NCI-H2081 treated with DMSO at 0.1 percent for 48 hours (cell line): ENCODE measurements around the gene PPP4R3A.
A peak's percentile ranks its signal among the peaks of the same experiment; 100 is the strongest.
"Not testable (repeated sequence)": the region's sequence is repeated elsewhere in the genome, so short reads cannot be mapped to it uniquely, and the experiment has no call there.

ENCODE experiments used
- DNase-seq: peaks from one replicate; lab custom pipeline; 2025; lab: John Stamatoyannopoulos, UW

PPP4R3A gene

DNA sequence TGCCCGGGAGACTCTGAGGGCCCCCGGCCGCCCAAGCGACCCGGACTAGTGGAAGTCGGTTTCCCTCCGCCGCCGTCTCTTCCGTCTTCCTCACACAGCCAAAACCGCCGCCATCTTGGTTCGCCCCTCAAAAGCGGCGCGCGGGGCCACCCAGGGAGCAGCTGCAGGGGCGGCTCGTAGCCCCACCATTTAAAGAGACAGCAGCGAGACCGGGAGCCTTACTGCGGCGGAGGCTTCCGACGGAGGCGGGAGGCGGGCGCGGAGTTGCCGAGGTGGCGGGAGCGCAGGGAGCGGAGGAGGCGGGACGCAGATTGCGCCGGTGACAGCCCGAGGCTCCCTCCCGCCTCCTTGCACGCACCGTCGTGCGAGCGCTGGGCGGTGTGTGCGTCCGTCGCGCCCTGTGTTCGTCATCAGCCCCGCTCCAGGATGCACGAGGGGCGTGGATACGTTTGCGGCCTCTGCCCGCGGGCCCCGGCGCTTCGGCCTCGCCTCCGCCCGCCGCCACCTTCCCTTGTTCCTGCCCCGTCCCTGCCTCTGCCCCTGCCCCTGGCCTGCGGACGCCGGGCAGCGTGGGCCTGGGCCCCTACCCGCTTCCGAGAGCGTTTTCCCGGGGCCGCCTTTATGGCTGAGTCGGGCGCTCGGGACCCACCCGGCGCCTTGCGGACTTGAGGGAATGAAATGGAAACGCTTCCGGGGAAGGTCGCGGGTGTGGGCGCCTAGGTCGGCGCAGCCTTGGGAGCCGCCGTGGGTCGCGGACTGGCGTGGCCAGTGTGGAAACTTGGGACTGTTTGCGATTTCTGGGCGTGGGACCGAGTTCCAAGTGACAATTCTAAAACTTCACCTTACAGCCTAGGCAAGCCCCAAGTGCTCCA lies at the start of gene PPP4R3A:
TSS of gene PPP4R3A (minus strand) at position 140 of the 872 bp plus-strand sequence. CDS start 663 bp downstream, outside the sequence.
- peak; percentile 88 for DNase-seq

DNA sequence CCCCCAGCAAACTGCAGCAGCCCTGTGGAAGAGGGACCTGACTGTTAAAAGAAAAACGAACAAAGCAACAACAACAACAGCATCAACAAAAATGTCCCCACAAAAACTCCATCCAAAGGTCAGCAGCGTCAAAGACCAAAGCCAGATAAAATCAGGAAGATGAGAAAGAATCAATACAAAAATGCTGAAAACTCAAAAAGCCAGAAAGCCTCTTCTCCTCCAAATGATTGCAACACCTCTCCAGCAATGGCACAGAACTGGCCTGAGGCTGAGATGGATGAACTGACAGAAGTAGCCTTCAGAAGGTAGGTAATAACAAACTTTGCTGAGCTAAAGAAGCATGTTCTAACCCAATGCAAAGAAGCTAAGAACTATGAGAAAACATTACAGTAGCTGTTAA lies 45.4 kb upstream of the PPP4R3A start:
- DNase-seq = no peak

DNA sequence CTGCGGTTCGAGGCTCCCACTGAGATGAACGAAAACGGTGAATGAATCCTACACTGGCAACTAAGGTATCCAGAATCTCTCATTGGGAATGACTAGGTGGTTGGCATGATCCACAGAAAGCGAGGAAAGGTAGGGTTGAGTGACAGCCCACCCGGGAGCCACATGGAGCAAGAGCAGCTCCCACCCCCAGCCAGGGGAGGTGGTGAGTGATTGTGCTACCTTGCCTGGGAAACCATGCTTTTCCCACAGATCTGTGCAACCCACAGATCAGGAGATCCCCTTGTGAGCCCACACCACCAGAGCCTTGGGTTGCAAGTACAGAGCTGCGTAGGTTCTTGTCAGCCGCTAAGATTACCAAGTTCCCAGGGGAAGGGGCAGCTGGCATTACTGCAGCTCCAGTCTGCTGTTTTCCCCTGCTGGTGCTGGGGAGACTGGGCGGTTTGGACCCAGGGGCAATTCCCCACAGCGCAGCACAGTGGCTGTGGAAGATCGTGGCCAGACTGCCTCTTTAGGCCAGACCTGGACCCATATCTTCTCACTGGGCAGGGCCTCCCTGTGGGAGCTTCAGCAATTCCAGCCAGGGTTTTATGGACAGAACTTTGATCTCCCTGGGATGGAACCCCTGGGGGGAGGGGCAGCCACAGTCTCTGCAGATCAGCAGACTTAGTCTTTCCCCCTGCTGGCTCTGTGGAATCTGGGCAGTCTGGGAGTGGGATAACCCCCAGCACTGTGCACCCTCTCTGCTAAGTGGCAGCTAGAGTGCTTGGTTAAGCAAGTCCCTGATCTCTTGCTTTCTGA lies 44.6 kb upstream of the PPP4R3A start:
- DNase-seq = no peak

DNA sequence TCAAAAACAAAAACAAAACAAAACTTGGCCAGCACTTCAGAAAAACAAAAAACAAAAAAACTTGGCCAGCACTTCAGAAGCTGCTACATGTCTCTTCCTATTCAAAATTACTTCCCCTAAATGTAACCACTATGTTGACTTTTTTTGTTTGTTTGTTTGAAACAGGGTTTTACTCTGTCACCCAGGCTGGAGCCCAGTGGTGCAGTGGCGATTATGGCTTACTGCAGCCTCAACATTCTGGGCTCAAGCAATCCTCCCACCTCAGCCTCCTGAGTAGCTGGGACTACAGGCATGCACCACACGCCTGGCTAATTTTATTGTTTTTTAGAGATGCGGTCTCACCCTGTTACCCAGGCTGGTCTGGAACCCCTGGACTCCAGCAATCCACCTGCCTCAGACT lies 38.0 kb upstream of the PPP4R3A start:
- DNase-seq = no peak

DNA sequence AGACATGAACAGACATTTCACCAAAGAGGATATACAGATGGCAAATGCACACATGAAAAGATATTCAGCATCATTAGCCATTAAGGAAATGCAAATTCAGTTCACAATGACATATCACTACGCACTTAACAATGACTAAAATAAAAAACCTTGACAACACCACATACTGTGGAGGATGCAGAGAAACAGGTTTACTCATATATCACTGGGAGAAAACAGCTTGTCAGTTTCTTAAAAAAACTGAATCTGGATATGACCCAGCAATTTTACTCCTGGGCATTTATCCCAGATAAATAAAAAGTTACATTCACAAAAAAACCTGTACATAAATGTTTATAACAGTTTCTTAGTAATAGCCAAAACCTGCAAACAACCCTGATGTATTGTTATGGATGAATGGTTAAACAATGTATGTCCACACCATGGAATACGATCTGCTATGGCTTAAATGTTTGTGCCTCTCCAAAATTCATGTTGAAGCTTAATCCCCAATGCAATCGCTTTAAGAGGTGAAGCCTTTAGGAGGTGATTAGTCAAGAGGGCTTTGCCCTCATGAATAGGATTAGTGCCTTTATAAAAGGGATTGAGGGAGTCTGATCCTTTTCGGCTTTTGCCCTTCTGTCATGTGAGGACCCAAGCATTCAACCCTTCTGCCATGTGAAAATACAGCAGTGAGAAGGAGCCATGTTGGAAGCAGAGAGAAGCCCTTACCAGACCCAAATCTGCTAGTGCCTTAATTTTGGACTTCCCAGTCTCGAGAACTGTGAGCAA lies 36.0 kb upstream of the PPP4R3A start:
- DNase-seq = peak; percentile 14

DNA sequence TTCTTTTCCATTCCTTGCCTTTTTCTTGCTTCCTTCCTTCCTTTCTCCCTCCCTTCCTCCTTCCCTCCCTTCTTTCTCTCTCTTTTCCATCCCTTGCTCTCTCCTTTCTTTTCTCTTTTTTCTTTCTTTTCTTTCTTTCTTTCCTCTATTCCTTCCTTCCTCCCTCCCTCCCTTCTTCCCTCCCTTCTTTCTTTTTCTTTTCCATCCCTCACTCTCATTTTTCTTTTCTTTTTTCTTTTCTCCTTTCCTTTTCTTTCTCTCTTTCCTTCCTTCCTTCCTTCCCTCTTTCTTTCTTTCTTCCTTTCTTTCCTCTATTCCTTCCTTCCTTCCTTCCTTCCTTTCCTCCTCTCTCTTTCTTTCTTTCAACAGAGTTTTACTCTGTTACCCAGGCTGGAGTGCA lies 35.1 kb upstream of the PPP4R3A start:
- DNase-seq = no peak

DNA sequence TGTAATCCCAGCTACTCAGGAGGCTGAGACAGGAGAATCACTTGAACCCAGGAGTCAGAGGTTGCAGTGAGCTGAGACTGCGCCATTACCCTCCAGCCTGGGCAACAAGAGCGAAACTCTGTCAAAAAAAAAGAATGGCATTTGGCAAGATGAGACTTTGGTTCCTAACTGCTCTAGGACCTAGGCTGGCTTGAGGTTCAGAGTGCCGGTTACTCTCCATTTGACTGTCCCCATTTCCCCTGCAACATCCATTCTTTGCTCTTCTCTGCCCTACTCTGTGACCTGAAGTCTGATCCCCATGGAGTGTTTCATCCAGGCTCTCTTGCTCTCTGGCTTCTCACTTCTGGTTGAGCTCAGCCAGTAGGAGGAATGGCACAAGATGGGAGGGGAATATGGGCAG lies 26.2 kb upstream of the PPP4R3A start:
- no peak for DNase-seq

DNA sequence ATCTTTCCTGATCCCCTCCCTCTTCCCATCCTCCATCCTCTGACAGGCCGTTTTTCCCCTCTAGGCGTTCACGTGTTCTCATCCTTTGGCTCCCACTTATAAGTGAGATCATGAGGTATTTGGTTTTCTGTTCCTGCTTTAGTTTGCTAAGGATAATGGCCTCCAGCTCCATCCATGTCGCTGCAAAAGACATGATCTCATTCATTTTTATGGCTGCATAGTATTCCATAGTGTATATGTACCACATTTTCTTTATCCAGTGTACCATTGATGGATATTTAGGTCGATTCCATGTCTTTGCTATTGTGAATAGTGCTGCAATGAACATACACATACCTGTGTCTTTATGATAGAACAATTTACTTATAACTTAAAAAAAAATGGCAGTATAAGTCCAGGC lies 23.9 kb upstream of the PPP4R3A start:
- DNase-seq = not testable (repeated sequence)

DNA sequence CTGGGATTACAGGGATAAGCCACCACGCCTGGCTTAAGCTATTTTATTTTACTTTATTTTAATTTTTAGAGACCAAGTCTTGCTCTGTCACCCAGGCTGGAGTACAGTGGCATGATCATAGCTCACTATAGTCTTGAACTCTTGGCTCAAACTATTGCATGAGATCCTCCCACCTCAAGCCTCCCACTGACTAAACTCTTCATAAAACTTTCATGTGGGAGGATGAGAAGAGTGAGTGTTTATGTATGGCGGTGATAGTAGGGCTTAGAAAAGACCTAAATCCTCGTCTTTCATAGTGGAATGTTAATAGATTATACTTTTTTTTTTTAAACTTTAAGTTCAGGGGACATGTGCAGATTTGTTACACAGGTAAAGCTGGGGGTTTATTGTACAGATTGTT lies 23.5 kb upstream of the PPP4R3A start:
- DNase-seq = no peak

DNA sequence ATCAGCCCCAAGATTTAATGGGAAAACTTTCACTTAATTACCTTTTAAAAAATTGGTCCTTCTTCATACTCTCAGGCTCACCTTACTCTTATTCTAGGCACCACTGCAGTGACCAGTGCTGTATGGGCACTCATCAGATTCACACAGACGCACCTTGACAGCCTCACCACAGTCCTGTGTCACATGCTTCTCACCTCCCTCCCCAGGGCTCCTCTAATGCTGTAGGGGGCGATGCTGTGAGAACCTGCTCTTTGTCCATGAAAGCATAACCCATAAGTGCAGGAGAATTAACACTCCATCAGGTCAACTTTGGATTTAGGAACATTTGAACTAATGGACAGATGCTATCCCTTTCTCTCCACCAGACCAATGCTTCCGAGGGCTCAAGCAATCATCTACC lies 13.9 kb upstream of the PPP4R3A start:
- DNase-seq = no peak

DNA sequence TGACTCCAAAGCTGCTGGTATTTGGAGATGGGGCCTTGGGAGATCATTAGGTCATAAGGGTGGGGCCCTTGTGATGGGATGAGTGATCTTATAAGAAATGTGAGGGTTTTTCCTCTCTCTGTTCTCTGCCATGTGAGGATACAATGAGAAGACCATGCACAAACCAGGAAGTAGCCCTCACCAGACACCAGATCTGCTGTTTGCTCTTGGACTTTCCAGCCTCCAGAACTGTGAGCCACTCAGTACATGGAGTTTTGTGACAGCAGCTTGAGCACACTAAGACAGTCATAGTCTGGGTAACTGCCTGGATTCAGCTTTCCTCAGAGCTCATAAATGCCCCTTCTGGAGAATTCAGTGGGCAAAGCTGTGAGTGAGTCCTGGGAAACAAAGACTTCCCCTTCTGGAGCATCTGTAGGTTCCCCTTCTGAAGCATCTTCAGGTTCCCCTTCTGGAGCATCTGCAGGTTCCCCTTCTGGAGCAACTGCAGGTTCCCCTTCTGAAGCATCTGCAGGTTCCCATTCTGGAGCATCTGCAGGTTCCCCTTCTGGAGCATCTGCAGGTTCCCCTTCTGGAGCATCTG lies 11.0 kb upstream of the PPP4R3A start:
- DNase-seq = no peak

DNA sequence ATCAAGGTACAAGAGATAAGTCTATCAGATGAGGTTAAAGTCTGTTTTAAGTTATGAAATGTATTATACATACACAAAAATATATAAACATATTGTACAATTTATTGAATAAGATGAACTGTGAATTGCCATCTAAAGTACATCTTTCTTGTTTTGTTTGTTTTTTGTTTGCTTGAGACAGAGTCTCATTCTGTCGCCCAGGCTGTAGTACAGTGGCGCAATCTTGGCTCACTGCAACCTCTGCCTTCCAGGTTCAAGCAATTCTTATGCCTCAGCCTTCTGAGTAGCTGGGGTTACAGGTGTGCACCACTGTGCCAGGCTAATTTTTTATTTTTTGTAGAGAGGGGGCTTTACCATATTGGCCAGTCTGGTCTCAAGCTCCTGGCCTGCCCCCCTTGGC lies 10.0 kb upstream of the PPP4R3A start:
- no peak for DNase-seq

DNA sequence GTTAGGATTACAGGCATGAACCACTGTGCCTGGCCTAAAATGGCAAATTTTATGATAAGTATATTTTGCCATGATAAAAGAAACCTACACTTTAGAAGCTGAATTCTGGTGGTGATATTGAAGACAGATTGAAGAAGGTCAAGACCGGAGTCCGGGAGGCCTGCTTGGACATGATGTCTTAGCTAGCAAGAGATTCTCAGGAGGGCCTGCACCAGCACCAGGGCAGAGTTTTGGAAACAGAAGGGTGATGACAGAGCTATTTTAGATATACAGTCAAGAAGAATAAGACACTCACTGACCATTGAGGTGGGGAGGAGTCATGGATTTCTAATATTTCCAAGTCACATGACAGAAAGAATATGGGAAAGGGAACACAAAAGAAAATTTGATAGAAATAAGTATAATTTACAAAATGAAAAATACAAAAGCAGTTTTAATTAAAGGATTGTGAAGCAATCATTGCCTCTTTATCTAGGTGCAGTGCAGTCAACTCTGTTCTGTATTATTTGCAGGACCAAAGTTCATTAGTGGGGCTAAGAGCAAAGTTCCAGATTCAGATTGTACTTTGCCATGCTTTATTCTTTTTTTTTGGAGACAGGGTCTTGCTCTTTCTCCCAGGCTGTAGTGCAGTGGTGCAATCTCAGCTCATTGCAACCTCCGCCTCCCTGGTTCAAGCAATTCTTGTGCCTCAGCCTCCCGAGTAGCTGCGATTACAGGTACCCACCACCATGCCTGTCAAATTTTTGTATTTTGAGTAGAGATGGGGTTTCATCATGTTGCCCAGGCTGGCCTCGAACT lies 9.3 kb upstream of the PPP4R3A start:
- no peak for DNase-seq

DNA sequence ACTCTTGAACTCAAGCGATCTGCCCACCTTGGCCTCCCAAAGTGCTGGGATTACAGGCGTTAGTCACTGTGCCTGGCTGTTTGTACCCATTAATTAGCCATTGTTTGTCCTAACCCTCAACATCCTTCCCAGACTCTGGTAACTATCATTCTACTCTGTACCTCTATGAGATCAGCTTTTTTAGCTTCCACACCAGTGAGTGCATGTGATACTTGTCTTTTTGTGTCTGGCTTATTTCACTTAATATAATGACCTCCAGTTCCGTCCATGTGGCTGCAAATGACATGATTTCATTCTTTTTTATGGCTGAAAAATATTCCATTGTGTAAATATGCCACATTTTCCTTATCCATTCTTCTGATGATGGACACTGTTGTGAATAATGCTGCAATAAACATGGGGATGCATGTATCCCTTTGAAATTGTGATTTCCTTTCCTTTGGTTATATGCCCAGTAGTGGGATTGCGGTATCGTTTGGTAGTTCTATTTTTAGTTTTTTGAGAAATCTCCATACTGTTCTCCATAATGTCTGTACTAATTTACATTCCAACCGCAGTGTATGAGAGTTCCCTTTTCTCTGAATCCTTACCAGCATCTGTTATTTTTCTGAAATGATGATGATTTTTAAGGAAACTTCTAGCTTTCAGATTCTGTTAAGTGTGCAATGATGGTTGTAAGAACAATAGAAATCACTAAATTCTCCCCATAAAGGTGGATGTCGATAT lies 6.7 kb upstream of the PPP4R3A start:
- DNase-seq = no peak

DNA sequence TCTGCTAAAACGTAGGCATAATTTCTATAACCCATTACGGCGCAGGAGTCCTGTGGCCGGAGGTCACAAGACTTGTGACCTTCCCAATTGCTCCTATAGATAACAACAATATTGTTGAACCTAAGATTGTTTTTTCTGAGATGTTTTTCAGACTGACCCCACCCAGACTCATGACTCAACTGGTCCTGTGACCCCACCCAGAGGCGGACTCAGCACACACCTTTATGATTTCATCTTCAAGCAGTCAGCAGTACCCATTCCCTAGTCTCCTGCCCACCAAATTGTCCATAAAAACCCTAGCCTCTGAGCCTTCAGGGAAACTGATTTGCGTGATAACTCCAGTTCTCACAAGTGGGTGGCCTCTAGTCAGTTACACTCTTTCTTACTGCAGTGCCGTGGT lies 5.9 kb upstream of the PPP4R3A start:
- DNase-seq = no peak

DNA sequence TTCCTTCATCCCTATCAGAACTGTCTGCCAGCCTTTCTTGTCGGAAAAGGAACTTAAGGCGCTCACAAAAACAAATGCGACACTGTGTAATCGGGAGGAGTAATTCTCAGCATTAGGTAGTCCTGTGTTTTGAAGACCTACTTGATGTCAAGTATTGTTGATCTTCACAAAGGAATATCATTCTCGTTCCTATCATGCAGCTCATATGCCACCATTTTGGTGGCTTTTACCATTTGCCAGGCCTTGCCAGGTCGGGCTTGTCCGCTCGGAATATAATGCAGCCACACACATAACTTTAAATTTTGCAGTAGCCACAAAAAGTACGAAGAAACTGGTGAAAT lies 903 bp upstream of the PPP4R3A start:
- DNase-seq = no peak

DNA sequence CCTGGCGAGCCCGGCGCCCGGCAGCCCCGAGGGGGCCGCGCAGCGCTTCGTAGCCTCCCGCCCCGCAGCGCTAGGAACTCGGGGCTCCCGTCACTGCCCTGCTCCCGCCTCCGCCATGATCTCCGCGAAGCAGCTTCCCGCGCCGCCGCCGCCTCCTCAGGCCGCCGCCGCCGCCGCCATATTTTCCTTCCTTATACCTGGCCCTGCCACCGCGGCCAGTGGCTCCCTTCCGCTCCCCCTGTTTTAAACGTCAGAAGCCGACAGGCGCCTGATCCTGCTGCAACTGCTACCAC lies 286 bp downstream of the PPP4R3A start:
- DNase-seq = no peak

DNA sequence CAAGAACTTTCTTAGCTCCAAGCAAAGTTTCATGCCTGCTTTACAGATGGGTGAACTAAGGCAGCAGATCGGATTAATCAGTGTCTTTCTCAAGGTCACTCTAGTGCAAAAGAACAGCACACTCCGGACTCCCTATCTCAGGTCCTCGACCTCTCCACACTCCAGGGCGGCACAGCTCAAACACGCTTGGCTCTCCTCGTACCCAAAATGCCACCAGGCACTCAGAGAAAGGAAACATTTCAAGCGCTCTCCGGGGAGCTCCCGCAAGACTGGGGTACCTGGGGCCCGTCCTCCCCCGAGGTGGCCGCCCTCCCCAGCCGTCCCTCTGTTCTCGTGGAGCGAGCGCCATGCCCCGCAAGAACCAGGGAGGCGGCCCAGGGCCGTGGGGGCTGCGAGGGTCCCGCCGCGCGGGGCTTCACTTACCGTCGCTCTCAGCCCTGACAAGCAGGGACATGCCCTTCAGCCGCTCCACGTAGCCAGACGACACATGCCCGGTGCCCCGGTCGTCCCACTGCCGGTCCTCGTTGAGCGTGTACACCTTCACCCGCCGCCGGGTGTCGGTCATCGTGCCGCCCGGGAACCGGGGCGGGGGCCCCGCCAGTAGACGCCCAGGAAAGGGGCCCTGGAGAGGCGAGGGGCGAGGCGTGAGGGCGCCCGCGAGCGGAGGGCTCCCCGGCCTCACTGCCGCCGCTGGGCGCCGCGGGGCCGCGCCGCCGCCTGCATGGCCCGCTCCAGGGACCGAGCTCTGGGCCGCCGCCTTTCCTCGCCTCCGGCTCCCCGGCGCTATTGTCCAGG lies 830 bp downstream of the PPP4R3A start:
- no peak for DNase-seq

DNA sequence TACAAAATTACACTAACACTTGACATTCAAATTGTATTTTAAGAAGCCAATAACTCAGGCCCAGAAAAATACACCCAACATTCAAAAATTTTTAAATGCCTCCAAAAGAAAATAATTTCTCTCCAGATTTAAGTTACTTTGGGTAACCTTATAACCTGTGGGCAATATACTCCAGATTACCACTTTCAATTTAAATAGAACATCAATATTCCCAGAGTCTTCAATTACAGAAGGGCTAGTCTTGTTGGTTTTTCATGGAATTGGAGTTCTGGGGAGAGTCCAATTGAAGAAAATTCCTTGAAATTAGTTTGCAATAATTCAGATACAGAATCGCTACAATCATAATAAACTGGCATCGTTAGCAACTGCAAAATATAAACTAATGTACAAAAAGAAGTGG lies 2.0 kb downstream of the PPP4R3A start:
- DNase-seq = no peak

DNA sequence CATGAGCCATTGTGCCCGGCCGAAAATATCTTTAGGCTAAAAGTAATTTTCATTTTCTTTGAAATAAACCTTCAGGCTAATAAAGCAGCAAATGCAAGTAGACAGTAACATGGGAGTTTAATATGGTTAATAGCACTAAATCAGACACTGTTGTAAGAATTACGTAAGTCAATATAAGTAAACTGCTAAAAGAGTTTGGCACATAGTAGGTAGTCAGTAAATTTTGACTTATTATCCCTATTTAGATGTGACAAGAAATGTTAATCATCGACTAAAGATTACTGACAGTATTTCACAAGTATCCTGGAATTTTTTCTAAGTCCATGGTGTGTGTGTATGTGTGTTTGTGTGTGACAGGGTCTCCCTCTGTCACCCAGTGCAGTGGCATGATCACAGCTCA lies 3.9 kb downstream of the PPP4R3A start:
- DNase-seq = no peak
